Frontal cortex (tissue), 4 donors: ENCODE results near the gene ZFP28. TPM values are rescaled to one million over a fixed set of nuclear protein-coding genes. Genes with fewer than 3 reads are reported as not detected.

Source experiments
- DNase-seq, 2 donors: peaks; one replicate each; pipeline ENCODE4 v3.0.0; 2012; ENCODE audit warnings: low spot score in 2 of 2
- FAIRE-seq: peaks from 2 replicates; lab custom pipeline; 2012; peaks lifted over from hg19 to GRCh38; lab: Jason Lieb, UNC
- total RNA-seq: library from RNA; depleted of rRNA; stranded (reverse); fragments of >200 nt; gene quantifications from one replicate; pipeline ENCODE4 v1.2.3, GENCODE V29; 2014
- donor health status: control.
- donor health status: control.
- donor health status: control.

ZFP28 gene
- total RNA-seq, 1 donor from 2014 or later: 35.5 TPM

DNA sequence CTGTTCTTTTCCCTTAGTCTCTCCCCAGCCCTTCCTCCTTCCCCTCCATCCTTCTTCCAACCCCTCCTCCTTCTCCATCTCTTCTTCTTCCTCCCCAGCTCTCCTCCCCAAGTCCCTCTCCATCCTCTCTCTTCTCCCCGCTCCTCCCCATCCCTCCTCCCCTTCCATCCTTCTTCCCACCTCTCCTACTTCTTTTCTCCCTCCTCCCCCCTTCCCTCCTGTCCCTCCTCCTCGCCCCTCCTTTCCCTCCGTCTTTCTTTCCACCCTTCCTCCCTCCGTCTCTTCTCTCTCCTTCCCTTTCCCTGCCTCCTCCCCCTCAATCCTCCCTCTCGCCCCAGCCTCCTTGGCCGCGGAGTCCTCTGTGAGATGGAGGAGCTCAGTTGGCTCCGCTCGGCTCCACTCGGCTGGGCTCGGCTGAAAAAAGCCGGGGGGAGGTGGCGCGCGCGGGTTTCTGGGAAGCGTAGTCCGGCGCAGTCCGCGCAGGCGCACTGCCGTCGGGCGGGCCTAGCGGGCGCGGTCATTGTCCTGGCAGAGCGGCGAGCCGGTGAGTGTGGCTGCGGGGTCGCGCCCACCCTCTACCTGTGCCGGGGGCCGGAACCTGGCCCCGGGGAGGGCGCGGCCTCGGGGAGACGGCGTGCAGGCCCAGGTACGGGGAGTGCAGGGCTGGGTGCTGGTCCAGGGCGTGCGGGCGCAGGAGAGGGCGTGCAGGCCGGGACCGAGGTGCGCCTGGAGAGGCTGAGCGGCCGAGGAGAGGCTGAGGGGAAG is 56.2 kb downstream of the ZFP28 start, which contains the start of gene ZNF71:
Gene ZNF71, plus strand, starts transcription at position 520 of the 765 bp plus-strand sequence. CDS start 6,257 bp downstream, outside the sequence.
- FAIRE-seq: no peak
- peak; percentile 92 to 94 for DNase-seq

DNA sequence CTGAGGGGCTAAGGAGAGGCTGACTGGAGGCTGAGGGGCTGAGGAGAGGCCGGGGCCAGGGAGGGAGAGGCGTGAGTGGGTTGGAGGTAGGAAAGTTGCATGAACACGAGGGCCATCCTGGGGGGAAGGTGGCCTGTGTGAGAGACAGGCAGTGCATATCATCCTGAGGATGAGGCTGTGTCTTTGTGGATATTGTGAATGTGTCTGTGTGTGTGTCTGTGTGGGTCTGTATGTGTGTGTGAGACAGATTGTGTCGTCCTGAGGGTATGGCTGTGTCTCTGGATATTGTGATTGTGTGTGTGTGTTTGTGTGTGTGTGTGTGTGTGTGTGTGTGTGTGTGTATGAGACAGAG is 56.8 kb downstream of the ZFP28 start:
- DNase-seq: no peak
- no peak for FAIRE-seq

DNA sequence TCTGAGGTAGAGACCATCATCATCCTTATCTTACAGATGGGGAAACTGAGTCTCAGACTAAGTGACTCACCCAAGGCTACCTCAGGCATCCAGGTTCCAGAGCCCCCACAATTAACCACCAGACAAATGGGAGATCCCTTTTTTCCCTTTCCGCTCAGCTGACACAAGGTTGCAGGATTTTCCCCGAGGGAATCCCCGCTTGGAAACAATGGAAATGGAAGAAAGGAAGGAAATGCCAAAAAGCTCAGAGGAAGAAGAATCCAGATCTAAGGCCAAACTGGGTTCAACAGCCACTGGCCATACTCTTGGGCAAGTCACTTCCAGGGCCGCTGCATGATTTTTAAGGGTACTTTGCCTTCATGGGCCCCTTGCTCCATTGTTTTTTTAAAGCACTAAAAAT is 57.9 kb downstream of the ZFP28 start:
- no peak for DNase-seq
- FAIRE-seq: no peak

DNA sequence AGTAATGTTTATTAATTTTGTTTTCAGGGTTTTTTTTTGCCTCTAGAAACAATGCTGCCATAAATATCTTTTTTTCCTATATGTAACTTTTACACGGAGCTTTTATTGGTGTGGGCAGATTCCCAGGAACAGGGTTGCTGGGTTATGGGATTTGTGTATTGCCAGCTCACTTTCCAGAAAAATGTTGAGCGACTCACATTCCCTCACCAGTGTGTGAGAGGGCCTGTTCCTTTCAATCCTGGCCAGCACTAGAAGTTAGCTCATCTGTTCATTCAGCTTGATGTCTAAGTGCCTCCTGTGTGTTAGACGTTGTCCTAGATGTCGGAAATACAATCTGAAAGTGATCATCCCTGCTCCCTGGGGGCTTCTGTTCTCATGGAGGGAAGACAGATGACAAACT is 58.9 kb downstream of the ZFP28 start:
- FAIRE-seq: no peak
- no peak for DNase-seq

DNA sequence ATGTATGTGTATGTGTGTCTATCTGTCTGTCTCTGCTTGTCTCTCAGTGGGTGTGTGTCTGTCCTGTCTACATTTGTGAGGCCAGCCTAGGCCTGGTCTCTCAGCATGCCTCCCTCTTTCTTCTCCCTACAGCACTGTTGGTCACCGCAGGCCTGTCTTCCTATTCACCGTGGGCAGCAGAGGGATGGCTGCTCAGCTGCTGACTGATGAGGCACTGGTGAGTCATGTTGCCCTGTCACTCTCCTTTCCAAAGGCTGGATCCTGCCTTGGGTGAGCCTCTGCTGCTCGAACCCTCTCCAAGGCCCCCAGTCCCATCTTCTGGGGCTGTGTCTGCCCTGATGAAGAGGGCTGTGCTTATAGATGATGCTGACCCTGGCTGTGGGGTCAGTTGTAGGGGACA is 62.6 kb downstream of the ZFP28 start:
- FAIRE-seq: no peak
- DNase-seq: no peak

DNA sequence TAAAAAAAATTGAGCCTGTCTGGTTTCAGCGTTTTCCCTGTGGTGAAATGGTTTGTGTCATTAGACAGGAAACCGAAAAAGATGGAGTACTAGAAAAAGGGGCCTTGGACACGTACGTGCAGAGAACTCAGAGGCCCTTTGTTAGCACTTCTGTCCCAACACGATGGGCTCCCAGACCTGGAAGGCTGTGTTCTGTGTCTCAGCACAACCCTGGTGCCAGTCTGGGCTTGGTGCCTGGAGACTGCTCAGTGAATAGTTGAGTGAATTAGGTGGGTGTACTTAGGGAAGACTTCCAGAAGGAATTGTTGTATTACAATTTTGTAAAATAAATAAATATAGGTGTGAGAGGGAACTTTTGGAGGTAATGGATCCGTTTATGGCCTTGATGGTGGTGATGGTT is 65.1 kb downstream of the ZFP28 start:
- DNase-seq: no peak

More for the DNA sequence above, 65.1 kb downstream of the ZFP28 start:
- FAIRE-seq: no peak

Other genes with a start within 250 kb of the ZFP28 start
- gene ZSCAN5A, start 224.1 kb upstream of the ZFP28 start, total RNA-seq: 4.1 TPM
- 4.5 TPM for gene ZNF582, start 145.4 kb upstream of the ZFP28 start, total RNA-seq
- 55.4 TPM for gene ZNF583, start 134.6 kb upstream of the ZFP28 start, total RNA-seq
- 28.5 TPM for gene ZNF667, start 61.6 kb upstream of the ZFP28 start, total RNA-seq
- gene ZNF471, start 31.1 kb upstream of the ZFP28 start, total RNA-seq: 12.6 TPM
- gene ZNF470, start 28.5 kb downstream of the ZFP28 start, total RNA-seq: 15.1 TPM
- 14.7 TPM for gene ZNF71, start 56.4 kb downstream of the ZFP28 start, total RNA-seq
- gene SMIM17, start 104.2 kb downstream of the ZFP28 start, total RNA-seq: 26.5 TPM
- gene ZNF835, start 132.8 kb downstream of the ZFP28 start, total RNA-seq: 13.0 TPM